HG03103 (cell line): Measurements from ENCODE around the gene HIPK2.

Experiments
- ATAC-seq: cut with Tn5 transposase; IDR thresholded peaks from one replicate; pipeline ENCODE4 v1.9.1; 2021; ENCODE audit warnings: low read depth; ENCODE audit not compliant: unreplicated experiment

HIPK2 gene

GRCh38 chr7:139526578-139527544 is 250.9 kb downstream of the HIPK2 start:
- ATAC-seq, result no peak

- no peak for ATAC-seq
Measured at GRCh38 chr7:139525750-139526149, 252.0 kb downstream of the HIPK2 start.

GRCh38 chr7:139525239-139525638 is 252.6 kb downstream of the HIPK2 start:
- no peak for ATAC-seq

- no peak for ATAC-seq
Measured at GRCh38 chr7:139523968-139524815, 253.6 kb downstream of the HIPK2 start.

- ATAC-seq, result no peak
Measured at GRCh38 chr7:139523199-139523941, 254.4 kb downstream of the HIPK2 start, which contains the start of gene CLEC2L. TSS of gene CLEC2L (plus strand) at chr7:139523685. CDS start at chr7:139523928, 243 bp downstream.

- no peak for ATAC-seq
Measured at GRCh38 chr7:139522830-139523198, 255.0 kb downstream of the HIPK2 start.

- ATAC-seq, result no peak
Measured at GRCh38 chr7:139521439-139521838, 256.4 kb downstream of the HIPK2 start.

GRCh38 chr7:139515266-139515665 is 262.5 kb downstream of the HIPK2 start:
- ATAC-seq, result no peak
